K562 (cell line): ENCODE data around the gene OR7A5. TPM values are rescaled to one million over a fixed set of nuclear protein-coding genes. Genes with fewer than 3 reads are reported as not detected.

Experiments
- polyA plus RNA-seq, 8 experiments: library from polyadenylated mRNA; depleted of rRNA in 4 of 8; stranded (reverse) in 5 of 8; unstranded in 3 of 8; fragments of >200 nt; fragmentation: Nextera tagmentation in 2 of 8; fragmentation: Illumina TruSeq in 1 of 8; extraction: Ambion mirVana in 2 of 8; extraction: Trizol in 1 of 8; gene quantifications; 2 replicates each; pipeline versions ENCODE4 v1.2.1 to v1.2.3, GENCODE V29; 2011 to 2014; ENCODE audit warnings: inconsistent platforms in 1 of 8, missing spikeins in 1 of 8
- total RNA-seq, 7 experiments: library from RNA; depleted of rRNA in 6 of 7; stranded (reverse); fragments of >200 nt in 6 of 7; fragmentation: Illumina TruSeq in 2 of 7; extraction: Trizol in 2 of 7; gene quantifications; 2 replicates each; pipeline versions ENCODE4 v1.2.1 to v1.2.3, GENCODE V29; 2011 to 2021; ENCODE audit warnings: low replicate concordance in 1 of 7
- TF ChIP-seq, protein P1 (sequence below): fragments of 450-650 bp; IDR thresholded peaks from 2 replicates; pipeline ENCODE4 v1.6.1; 2016; ENCODE audit warnings: low read depth

The OR7A5 gene
- total and polyA plus RNA-seq, 9 of the 15 experiments (the other 6 are each of a cell fraction or from before 2014, with no cell fraction given) = not detected

DNA sequence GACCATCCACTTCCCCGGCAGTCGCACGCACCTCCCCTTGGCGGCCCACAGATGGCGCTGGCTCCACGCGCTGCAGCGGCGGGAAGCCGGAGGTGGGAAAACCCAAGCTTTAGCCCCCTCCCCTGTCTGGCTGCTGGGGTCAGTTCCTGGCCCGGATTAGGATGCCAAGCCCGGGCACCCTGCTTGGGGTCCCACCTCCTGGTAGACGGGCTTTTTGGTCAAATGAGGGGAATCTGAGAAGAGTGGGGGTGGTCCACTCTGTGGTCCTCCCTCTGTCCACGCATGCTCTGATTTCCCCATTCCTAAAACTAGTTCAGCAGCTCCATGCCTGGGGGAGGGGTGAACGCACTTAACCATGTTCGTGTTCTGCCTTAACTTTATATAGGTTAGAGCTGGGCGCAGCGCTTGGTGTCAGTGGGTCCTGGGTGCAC lies 48.5 kb downstream of the OR7A5 start (continued):
- TF ChIP-seq, protein P1, sequence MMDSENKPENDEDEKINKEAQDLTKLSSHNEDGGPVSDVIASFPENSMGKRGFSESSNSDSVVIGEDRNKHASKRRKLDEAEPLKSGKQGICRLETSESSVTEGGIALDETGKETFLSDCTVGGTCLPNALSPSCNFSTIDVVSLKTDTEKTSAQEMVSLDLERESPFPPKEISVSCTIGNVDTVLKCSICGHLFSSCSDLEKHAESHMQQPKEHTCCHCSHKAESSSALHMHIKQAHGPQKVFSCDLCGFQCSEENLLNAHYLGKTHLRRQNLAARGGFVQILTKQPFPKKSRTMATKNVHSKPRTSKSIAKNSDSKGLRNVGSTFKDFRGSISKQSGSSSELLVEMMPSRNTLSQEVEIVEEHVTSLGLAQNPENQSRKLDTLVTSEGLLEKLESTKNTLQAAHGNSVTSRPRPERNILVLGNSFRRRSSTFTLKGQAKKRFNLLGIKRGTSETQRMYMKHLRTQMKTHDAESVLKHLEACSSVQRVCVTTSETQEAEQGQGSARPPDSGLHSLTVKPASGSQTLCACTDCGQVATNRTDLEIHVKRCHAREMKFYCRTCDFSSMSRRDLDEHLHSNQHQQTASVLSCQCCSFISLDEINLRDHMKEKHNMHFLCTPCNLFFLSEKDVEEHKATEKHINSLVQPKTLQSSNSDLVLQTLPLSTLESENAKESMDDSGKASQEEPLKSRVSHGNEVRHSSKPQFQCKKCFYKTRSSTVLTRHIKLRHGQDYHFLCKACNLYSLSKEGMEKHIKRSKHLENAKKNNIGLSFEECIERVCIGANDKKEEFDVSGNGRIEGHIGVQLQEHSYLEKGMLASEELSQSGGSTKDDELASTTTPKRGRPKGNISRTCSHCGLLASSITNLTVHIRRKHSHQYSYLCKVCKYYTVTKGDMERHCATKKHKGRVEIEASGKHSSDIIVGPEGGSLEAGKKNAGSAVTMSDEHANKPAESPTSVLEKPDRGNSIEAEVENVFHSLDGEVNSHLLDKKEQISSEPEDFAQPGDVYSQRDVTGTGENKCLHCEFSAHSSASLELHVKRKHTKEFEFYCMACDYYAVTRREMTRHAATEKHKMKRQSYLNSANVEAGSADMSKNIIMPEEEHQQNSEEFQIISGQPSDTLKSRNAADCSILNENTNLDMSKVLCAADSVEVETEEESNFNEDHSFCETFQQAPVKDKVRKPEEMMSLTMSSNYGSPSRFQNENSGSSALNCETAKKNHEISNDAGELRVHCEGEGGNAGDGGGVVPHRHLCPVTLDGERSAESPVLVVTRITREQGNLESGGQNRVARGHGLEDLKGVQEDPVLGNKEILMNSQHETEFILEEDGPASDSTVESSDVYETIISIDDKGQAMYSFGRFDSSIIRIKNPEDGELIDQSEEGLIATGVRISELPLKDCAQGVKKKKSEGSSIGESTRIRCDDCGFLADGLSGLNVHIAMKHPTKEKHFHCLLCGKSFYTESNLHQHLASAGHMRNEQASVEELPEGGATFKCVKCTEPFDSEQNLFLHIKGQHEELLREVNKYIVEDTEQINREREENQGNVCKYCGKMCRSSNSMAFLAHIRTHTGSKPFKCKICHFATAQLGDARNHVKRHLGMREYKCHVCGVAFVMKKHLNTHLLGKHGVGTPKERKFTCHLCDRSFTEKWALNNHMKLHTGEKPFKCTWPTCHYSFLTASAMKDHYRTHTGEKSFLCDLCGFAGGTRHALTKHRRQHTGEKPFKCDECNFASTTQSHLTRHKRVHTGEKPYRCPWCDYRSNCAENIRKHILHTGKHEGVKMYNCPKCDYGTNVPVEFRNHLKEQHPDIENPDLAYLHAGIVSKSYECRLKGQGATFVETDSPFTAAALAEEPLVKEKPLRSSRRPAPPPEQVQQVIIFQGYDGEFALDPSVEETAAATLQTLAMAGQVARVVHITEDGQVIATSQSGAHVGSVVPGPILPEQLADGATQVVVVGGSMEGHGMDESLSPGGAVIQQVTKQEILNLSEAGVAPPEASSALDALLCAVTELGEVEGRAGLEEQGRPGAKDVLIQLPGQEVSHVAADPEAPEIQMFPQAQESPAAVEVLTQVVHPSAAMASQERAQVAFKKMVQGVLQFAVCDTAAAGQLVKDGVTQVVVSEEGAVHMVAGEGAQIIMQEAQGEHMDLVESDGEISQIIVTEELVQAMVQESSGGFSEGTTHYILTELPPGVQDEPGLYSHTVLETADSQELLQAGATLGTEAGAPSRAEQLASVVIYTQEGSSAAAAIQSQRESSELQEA = no peak
